NCI-H128 (cell line): Measurements from ENCODE around the gene SIRT3.
"Not testable (repeated sequence)": the region's sequence is repeated elsewhere in the genome, so short reads cannot be mapped to it uniquely, and the experiment has no call there.

Experiments used
- DNase-seq: peaks from one replicate; lab custom pipeline; 2025; ENCODE audit not compliant: unreplicated experiment; lab: John Stamatoyannopoulos, UW

The SIRT3 gene

GRCh38 chr11:204587-205109, 31.5 kb downstream of the SIRT3 start:
- DNase-seq = no peak

DNA sequence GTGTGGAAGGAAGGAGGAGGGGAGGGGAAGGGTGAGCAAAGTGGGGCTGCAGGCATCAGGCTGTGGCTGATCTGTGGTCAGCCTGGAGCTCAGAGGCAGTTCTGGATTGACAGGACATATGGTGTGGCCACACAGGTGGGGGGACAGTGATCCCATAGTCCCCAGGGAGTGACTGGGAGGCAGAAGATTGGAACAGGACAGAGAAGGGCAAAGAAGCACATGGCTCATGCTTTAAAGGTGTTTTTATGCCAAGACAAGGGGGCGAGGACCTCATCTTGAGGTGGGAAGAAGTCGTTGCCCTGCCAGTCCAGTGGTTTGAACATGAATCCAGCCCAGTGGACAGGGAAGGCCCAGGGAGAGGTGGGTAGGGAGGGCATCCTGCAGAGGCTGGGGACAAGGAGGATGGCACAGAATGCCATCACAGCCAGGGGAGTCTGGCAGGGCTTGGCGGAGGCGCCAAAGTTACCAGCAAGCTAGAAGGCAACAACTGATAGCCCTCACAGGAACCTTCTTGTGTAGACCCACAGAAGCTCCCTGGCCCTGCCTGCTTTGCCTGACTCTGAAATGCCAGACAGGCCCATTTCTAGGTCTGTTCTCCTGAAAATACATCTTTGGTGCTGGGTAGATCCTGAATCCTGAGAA, 32.1 kb downstream of the SIRT3 start:
- DNase-seq = no peak

DNA sequence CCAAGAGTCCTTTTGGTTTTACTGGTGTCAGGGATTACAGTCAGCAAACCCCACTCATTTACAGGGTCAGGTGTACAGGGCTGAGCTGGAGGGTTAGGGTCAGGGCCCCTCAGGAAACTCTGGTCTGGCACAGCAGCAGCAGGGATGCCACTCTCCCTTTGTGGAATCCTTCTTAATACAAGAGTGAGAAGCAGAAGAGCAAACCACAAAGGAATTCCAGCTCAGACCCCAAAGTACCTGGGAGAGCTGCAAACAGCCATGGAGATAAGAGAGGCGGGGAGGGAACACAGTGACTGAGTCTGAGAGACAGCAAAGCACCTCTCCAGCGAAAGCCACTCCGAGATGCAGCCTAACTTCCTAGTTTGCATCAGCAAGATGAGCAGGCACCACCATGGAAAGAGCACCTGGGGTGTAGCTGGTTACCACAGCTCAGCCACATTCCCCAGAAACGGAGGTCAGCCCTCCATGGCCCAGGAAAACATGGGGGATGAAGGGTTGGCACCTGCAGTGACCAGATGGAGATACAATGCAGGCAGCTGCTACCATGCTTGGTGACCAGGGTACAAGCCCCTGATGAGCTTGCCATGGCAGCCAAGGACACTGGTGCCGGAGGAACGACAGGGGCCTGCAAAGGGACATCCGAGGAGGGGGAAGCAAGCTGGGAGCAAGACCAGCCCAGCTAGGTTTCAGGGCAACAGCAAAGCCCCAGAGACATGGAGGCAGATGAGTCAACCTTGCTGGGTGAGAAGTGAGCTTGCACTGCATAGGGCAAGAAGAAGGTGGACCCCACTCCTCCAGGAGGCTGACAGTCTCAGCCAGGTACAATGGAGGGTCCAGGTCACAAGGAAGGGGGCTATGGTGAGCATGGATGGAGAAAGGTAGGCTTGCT, 32.8 kb downstream of the SIRT3 start:
- DNase-seq = no peak

DNA sequence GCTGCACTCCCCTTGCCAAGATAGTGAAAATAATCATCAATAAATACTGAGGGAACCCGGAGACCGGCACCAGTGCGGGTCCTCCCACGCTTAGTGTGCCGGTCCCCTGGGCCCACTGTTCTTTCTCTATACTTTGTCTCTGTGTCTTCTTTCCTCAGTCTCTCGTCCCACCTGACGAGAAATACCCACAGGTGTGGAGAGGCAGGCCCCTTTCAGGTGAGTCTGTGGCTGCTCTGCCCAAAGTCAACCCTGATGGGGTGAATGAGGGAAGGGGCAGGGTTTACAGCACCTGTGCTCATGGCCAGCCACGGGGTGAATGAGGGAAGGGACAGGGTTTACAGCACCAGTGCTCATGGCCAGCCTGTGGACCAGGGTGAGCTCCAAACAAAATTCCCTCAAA, 33.7 kb downstream of the SIRT3 start:
- DNase-seq = no peak

DNA sequence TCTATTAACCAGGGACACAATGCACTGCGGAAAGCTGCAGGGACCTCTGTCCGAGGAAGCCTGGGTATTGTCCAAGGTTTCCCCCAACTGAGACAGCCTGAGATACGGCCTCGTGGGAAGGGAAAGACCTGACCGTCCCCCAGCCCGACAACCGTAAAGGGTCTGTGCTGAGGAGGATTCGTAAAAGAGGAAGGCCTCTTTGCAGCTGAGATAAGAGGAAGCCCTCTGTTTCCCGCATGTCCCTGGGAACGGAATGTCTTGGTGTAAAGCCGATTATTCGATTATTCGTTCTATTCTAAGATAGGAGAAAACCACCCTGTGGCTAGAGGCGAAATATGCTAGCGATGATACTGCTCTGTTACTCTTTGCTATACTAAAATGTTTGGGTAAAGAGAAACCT, 34.2 kb downstream of the SIRT3 start:
- no peak for DNase-seq

GRCh38 chr11:200224-201003, 35.7 kb downstream of the SIRT3 start:
- DNase-seq = no peak

- no peak for DNase-seq
These were observed 36.4 kb downstream of the SIRT3 start for GRCh38 chr11:199782-200181.

- no peak for DNase-seq
These were observed 37.0 kb downstream of the SIRT3 start for GRCh38 chr11:199004-199581.

DNA sequence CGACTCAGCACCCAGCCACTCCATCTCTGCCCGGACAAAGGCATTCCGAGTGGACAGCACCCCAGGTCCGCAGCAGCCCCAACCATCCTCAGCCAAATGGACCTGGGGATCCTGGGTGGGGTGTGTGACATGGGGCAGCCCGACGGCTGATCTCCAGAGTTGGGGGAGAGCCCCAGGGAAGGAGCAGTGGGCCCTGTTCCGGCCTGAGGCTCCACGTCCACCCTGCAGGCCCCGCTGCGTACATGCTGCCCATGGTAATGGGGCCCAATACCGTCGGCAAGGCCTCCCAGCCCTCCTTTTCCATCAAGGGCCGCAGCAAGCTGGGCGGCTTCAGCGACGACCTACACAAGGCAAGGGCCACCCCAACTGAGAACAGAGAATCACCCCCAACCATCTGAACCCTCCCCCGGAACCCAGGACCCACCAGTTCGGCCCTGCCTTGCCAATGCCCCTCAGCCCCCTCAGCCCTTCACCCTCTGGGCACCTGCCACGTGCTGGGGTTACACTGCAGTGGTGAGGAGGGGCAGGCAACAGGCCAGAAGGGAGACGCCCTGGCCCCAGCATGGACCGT, 37.8 kb downstream of the SIRT3 start:
- DNase-seq = no peak

GRCh38 chr11:197741-198235, 38.4 kb downstream of the SIRT3 start:
- DNase-seq = no peak

DNA sequence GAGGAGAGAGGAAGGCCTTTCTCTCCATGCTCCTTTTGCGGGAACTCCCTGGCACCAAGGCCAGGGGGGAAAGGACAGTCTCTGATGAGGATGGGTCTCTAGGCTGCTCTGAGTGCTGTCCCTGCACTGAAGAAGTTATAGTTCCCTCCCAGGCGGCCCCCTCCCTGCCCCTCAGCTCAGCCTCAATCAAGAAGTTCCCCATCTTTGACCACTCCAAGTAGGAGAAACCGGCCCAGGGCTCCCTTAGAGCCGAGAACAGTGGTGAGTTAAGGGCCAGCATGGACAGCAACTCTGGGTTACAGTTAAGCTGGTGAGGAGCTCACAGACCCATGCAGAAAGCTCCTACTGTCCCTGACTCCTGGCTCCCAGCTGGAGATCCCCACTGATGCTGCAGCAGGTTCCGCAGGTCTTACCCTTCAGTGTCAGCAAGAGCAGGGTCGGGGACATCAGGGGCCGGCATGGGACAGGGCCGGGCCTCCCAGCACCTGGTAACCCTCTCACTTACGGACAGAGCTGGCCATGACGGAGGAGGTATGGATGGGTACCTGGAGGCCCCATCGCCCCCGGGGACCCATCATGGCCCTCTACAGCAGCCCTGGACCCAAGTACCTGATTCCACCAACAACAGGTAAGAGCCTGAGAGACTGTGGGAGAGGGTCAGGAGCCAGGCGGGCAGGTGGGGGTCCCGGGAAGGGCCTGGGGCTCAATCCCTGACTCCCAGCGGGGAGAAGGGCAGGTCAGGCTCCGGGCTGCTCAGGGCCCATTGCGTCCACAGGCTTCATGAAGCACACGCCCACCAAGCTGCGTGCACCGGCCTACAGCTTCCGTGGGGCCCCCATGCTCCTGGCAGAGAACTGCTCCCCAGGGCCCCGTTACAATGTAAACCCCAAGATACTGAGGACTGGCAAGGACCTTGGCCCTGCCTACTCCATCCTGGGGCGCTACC, 39.1 kb downstream of the SIRT3 start:
- no peak for DNase-seq

DNA sequence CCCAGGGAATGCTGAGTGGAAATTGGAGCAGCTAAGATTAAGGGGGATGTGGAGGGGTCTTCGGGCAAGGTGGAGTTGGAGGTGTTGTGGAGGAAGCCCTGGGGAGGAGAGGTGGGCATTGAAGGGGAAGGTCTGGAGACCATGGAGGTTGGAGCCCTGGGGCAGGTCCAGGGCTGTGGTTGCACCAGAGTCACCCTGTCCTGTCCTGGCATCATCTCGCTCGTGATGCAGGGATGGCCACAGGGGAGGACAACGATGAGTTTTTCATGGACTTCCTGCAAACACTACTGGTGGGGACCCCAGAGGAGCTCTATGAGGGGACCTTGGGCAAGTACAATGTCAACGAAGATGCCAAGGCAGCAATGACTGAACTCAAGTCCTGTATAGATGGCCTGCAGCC, 42.7 kb downstream of the SIRT3 start:
- not testable (repeated sequence) for DNase-seq

GRCh38 chr11:192674-193128, 43.4 kb downstream of the SIRT3 start, which contains the start of gene SCGB1C1:
TSS of gene SCGB1C1 (plus strand) at chr11:193078. CDS start at chr11:193100, 22 bp downstream.
- DNase-seq = not testable (repeated sequence)

GRCh38 chr11:191490-192478, 44.4 kb downstream of the SIRT3 start:
- not testable (repeated sequence) for DNase-seq

DNA sequence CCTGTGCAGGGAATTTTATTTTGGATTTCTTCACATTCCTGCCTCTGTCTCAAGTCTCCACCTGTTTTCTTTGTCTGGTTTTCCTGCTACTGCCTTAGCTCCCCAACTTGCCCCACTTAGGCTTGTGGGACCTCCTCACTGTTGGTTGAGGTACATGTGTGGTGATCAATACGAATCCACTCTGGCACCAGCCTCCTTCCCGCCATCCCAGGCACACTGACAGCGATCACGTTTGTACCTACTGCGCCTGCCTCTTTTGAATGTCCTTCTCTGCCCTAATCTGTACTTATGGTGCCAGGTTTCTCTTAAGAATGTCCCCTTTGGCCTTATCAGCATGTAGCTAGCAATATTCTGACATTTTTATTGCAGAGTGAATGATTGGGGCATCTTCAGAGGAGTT, 45.6 kb downstream of the SIRT3 start:
- DNase-seq = not testable (repeated sequence)

DNA sequence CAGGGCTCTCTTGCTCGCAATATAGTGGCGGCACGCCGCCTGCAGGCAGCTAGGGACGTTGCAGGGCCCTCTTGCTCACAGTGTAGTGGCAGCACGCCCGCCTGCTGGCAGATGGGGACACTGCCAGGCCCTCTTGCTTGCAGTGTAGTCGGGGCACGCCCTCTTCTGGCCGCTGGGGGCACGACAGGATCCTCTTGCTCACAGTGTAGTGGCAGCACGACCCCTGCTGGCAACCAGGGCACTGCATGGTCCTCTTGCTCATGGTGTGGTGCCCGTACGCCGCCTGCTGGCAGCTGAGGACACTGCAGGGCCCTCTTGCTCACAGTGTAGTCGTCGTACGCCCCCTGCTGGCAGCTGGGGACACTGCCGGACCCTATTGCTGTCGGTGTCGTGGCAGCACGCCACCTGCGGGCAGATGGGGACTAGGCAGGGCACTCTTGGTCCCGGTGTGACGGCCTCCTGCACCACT, 46.3 kb downstream of the SIRT3 start:
- not testable (repeated sequence) for DNase-seq

GRCh38 chr11:189200-189783, 46.9 kb downstream of the SIRT3 start:
- not testable (repeated sequence) for DNase-seq
